PC-3 (cell line): ENCODE results near the gene PSMG2. TPM values are rescaled to one million over a fixed set of nuclear protein-coding genes. Genes with fewer than 3 reads are reported as not detected.
"Not testable (repeated sequence)": the region's sequence is repeated elsewhere in the genome, so short reads cannot be mapped to it uniquely, and the experiment has no call there.

Experiments
- ATAC-seq: fragments of 200-7000 bp; cut with Tn5 transposase; 2 replicates; pipeline ENCODE4 v1.9.1; 2020; ENCODE audit warnings: mild to moderate bottlenecking, moderate library complexity
- BruUV-seq: library from RNA; stranded (reverse); fragments of 400-500 nt; replicated peaks from 2 replicates; lab custom pipeline; 2021; lab: Mats Ljungman, UMichigan
- CTCF ChIA-PET: fragments of 300-600 bp; sonication (Branson Sonifier 250); formaldehyde crosslinking; loops from one replicate; lab custom pipeline; 2022; ENCODE audit warnings: antibody characterized with exemption; lab: Charles Lee
- POLR2A ChIA-PET: fragments of 300-600 bp; sonication (Branson Sonifier 250); formaldehyde crosslinking; loops from one replicate; lab custom pipeline; 2022; ENCODE audit warnings: antibody characterized with exemption; ENCODE audit not compliant: unreplicated experiment; lab: Charles Lee
- DNase-seq: peaks from one replicate; pipeline ENCODE4 v3.0.0-alpha.2; 2015
- H2AFZ ChIP-seq: fragments of 300-600 bp; sonication (generic); 2 replicates; pipeline ENCODE4 v1.6.0; 2016; ENCODE audit warnings: antibody characterized with exemption, low read length
- H3F3A ChIP-seq: fragments of 300-600 bp; sonication (generic); one replicate; pipeline ENCODE4 v1.6.0; 2017; ENCODE audit warnings: antibody characterized with exemption, low read length, control low read depth, mild to moderate bottlenecking; ENCODE audit not compliant: unreplicated experiment
- H3K27ac ChIP-seq: fragments of 300-600 bp; sonication (generic); 2 replicates; pipeline ENCODE4 v1.5.1; 2016; ENCODE audit warnings: mild to moderate bottlenecking, low read length
- H3K27me3 ChIP-seq: fragments of 300-600 bp; sonication (generic); 2 replicates; pipeline ENCODE4 v1.6.1; 2016; ENCODE audit warnings: low read length, mixed read lengths
- H3K36me3 ChIP-seq: fragments of 300-600 bp; sonication (generic); 2 replicates; pipeline ENCODE4 v1.6.1; 2016; ENCODE audit warnings: low read depth, mixed run types, low read length, mixed read lengths
- H3K4me1 ChIP-seq: fragments of 300-600 bp; sonication (generic); 2 replicates; pipeline ENCODE4 v1.5.1; 2016; ENCODE audit warnings: low read length; ENCODE audit not compliant: insufficient read depth
- H3K4me2 ChIP-seq: fragments of 300-600 bp; sonication (generic); 2 replicates; pipeline ENCODE4 v1.6.0; 2016; ENCODE audit warnings: low read length
- H3K4me3 ChIP-seq: fragments of 300-600 bp; sonication (generic); 2 replicates; pipeline ENCODE4 v1.5.1; 2016; ENCODE audit warnings: mild to moderate bottlenecking, low read length, mixed read lengths
- H3K79me2 ChIP-seq: fragments of 300-600 bp; sonication (generic); 2 replicates; pipeline ENCODE4 v1.6.1; 2017; ENCODE audit warnings: low read length, mixed read lengths
- H3K9ac ChIP-seq: fragments of 300-600 bp; sonication (generic); 2 replicates; pipeline ENCODE4 v1.6.0; 2016; ENCODE audit warnings: mild to moderate bottlenecking, low read length
- H3K9me2 ChIP-seq: fragments of 300-600 bp; sonication (generic); replicated peaks from 2 replicates; pipeline ENCODE4 v1.6.1; 2016; ENCODE audit warnings: mixed run types, low read length, mixed read lengths
- H3K9me3 ChIP-seq: fragments of 300-600 bp; sonication (generic); 2 replicates; pipeline ENCODE4 v1.6.1; 2016; ENCODE audit warnings: low read length, mixed read lengths
- H4K20me1 ChIP-seq: fragments of 300-600 bp; sonication (generic); 2 replicates; pipeline ENCODE4 v1.6.1; 2016; ENCODE audit warnings: low read length, mixed read lengths
- EZH2 ChIP-seq: fragments of 300-600 bp; sonication (generic); IDR thresholded peaks from one replicate; pipeline ENCODE4 v1.6.1; 2017; ENCODE audit warnings: antibody characterized with exemption, mild to moderate bottlenecking, low read length; ENCODE audit not compliant: unreplicated experiment
- EZH2phosphoT487 ChIP-seq: fragments of 300-600 bp; sonication (generic); IDR thresholded peaks from 2 replicates; pipeline ENCODE4 v1.6.1; 2018; ENCODE audit warnings: mild to moderate bottlenecking, antibody characterized with exemption, low read length, borderline replicate concordance
- intact Hi-C: fragments of 100-400 bp; cut with micrococcal nuclease; formaldehyde crosslinking; loops from 2 replicates; pipeline ENCODE4 v1.9.0; 2023
- total RNA-seq: library from RNA; depleted of rRNA; stranded (reverse); fragments of >200 nt; gene quantifications from 2 replicates; pipeline ENCODE4 v1.2.3, GENCODE V29; 2014
- TF ChIP-seq, protein P1 (sequence below): fragments of 300-600 bp; sonication (generic); conservative IDR thresholded peaks from 2 replicates; pipeline ENCODE4 v1.5.1; 2017; ENCODE audit warnings: antibody characterized with exemption, low read depth, mild to moderate bottlenecking, low read length

PSMG2 gene
- total RNA-seq, 1 experiment from 2014 or later = 93.6 TPM

DNA sequence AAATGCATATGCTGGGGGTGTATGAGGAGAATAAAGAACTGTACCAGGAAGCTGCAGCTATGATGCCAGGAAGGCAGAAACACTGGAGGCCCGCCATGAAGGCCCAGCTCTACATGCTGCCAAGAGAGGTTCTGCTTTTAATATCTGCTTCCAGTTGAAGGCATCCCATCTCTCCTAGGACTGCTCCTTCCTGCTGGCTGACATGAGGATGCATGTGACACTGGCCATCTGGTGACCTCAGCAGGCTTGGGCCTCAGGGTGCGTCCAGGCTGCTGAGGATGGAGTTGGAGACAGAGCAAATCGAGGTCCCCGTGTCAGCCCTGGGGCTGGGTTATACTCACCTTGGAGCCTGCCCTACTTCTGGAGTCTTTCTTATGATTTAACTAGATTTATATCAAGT is 49.0 kb downstream of the PSMG2 start:
- intact Hi-C loops = no loop called here
- CTCF ChIA-PET = interaction anchor here (0.6 kb wide), 1 partner anchor 16 kb away, joined by 3 read pairs; no protein-coding TSS in a partner anchor
- no peak overlapping the region for H3K27ac ChIP-seq
- no TSS peak for BruUV-seq
- no peaks in the 10 kb centered on the region for H3F3A ChIP-seq
- H3K79me2 ChIP-seq = no peaks in the 10 kb centered on the region
- POLR2A ChIA-PET = no interaction called here
- H3K9me2 ChIP-seq = no peaks in the 10 kb centered on the region
- H3K4me1 ChIP-seq = no peaks in the 10 kb centered on the region
- H3K9ac ChIP-seq = no peak overlapping the region
- TF ChIP-seq EZH2phosphoT487 (no peak), EZH2 (no peak)
- TF ChIP-seq, protein P1, sequence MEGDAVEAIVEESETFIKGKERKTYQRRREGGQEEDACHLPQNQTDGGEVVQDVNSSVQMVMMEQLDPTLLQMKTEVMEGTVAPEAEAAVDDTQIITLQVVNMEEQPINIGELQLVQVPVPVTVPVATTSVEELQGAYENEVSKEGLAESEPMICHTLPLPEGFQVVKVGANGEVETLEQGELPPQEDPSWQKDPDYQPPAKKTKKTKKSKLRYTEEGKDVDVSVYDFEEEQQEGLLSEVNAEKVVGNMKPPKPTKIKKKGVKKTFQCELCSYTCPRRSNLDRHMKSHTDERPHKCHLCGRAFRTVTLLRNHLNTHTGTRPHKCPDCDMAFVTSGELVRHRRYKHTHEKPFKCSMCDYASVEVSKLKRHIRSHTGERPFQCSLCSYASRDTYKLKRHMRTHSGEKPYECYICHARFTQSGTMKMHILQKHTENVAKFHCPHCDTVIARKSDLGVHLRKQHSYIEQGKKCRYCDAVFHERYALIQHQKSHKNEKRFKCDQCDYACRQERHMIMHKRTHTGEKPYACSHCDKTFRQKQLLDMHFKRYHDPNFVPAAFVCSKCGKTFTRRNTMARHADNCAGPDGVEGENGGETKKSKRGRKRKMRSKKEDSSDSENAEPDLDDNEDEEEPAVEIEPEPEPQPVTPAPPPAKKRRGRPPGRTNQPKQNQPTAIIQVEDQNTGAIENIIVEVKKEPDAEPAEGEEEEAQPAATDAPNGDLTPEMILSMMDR = no peak
- ATAC-seq = no peak
- H2AFZ ChIP-seq = no peak overlapping the region
- H3K4me2 ChIP-seq = no peak overlapping the region
- H4K20me1 ChIP-seq = no peaks in the 10 kb centered on the region
- no peaks in the 10 kb centered on the region for H3K9me3 ChIP-seq
- H3K36me3 ChIP-seq = no peaks in the 10 kb centered on the region
- no peak overlapping the region for H3K4me3 ChIP-seq
- no peak for DNase-seq
- H3K27me3 ChIP-seq = no peaks in the 10 kb centered on the region

DNA sequence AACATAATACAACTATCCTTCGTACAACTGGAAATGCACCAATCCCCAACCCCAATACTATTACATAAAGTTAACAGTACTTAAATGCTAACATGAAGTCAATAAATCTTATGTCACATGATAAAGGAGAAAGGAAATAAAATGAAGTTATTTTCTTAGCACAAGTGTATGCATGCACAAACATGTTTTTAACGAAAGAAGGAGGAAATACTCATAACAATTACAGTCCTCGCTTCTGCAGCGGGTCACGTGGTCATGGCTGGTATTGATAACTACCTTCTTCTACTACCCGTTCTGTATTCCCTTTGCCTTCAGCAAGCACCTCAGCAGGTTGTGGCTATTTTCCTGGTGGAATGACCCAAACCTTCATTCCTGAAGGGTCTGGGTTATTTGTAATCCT is 51.7 kb downstream of the PSMG2 start:
- H3K4me1 ChIP-seq = no peaks in the 10 kb centered on the region
- no peaks in the 10 kb centered on the region for H3K9me3 ChIP-seq
- DNase-seq = no peak
- no peak overlapping the region for H3K4me3 ChIP-seq
- H3K4me2 ChIP-seq = no peak overlapping the region
- TF ChIP-seq, protein P1 = no peak
- TF ChIP-seq EZH2phosphoT487 = no peak
- no peak for TF ChIP-seq EZH2
- ATAC-seq = no peak
- H3K79me2 ChIP-seq = no peaks in the 10 kb centered on the region
- H2AFZ ChIP-seq = no peak overlapping the region
- H3K9me2 ChIP-seq = no peaks in the 10 kb centered on the region
- no TSS peak for BruUV-seq
- H3F3A ChIP-seq = no peaks in the 10 kb centered on the region
- CTCF ChIA-PET = no interaction called here
- no peak overlapping the region for H3K9ac ChIP-seq
- H3K27me3 ChIP-seq = no peaks in the 10 kb centered on the region
- POLR2A ChIA-PET = no interaction called here
- H3K36me3 ChIP-seq = no peaks in the 10 kb centered on the region
- H3K27ac ChIP-seq = no peak overlapping the region
- H4K20me1 ChIP-seq = no peaks in the 10 kb centered on the region
- intact Hi-C loops = no loop called here

DNA sequence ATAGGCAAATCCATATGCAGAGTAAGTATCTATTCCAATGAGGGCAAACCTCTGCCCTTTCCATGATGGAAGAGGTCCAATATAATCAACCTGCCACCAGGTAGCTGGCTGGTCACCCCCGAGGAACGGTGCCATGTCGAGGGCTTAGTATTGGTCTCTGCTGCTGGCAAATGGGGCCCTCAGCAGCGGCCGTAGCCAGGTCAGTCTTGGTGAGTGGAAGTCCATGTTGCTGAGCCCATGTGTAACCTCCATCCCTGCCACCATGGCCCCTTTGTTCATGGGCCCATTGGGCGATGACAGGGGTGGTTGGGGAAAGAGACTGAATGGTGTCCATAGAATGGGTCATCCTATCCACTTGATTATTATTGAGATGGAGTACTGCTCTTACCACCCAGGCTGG is 52.8 kb downstream of the PSMG2 start:
- H3K79me2 ChIP-seq, H4K20me1 ChIP-seq, H3K27ac ChIP-seq, H3K27me3 ChIP-seq, H3K4me1 ChIP-seq, H2AFZ ChIP-seq, intact Hi-C loops, H3F3A ChIP-seq, H3K4me2 ChIP-seq, POLR2A ChIA-PET, CTCF ChIA-PET, ATAC-seq, H3K9me3 ChIP-seq, DNase-seq, H3K9ac ChIP-seq, H3K4me3 ChIP-seq, H3K36me3 ChIP-seq, H3K9me2 ChIP-seq, BruUV-seq: not testable (repeated sequence)

DNA sequence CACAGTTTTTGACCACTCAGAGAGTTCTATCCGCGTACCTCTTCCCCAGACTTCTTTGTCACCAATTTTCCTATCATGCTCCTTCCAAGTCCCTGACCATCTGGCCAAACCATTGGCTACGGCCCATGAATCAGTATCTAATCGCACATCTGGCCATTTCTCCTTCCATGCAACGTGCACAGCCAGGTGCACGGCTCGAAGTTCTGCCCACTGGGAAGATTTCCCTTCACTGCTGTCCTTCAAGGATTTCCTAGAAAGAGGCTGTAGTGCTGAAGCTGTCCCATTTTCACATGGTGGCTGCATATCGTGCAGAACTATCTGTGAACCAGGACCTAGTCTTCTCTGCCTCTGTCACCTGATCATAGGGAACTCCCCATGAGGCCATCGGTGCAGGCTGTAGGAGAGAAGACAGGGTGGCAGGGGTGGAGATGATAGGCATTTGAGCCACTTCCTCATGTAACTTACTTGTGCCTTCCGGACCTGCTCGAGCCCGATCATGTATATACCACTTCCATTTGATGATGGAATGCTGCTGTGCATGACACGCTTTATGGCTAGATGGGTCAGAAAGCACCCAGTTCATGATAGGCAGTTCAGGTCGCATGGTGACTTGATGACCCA is 53.9 kb downstream of the PSMG2 start:
- CTCF ChIA-PET, POLR2A ChIA-PET, H3K27ac ChIP-seq, H3K27me3 ChIP-seq, DNase-seq, H3K9me3 ChIP-seq, H3F3A ChIP-seq, ATAC-seq, H3K79me2 ChIP-seq, H3K4me3 ChIP-seq, H3K4me2 ChIP-seq, BruUV-seq, H4K20me1 ChIP-seq, H2AFZ ChIP-seq, H3K9me2 ChIP-seq, H3K4me1 ChIP-seq, H3K36me3 ChIP-seq, H3K9ac ChIP-seq, intact Hi-C loops: not testable (repeated sequence)

DNA sequence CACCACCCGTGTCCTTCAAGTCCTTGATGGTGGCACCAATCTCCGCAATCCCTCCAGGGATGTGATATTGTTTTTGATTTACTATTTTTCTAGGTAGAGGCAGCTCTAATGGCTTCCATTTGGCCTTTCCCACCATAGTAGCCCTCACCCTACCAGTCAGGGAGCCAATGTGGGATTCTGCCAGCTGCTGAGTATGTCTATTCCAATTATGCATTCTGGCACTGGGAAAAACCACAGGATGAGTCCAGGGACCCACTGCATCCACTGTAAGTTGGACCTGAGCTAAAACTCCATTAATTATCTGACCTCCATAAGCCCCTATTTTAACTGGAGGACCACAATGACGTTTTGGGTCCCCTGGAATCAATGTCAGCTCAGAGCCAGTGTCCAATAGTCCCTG is 55.7 kb downstream of the PSMG2 start:
- H3K79me2 ChIP-seq, CTCF ChIA-PET, H3K27ac ChIP-seq, H3K4me1 ChIP-seq, H3K9me2 ChIP-seq, POLR2A ChIA-PET, DNase-seq, intact Hi-C loops, H3K36me3 ChIP-seq, H3F3A ChIP-seq, H3K27me3 ChIP-seq, ATAC-seq, H4K20me1 ChIP-seq, H3K9me3 ChIP-seq, H2AFZ ChIP-seq, H3K4me2 ChIP-seq, BruUV-seq, H3K4me3 ChIP-seq, H3K9ac ChIP-seq: not testable (repeated sequence)
